Ovary (tissue), 9 donors: ENCODE results near the gene HDLBP. TPM values are rescaled to one million over a fixed set of nuclear protein-coding genes. Genes with fewer than 3 reads are reported as not detected.

Source experiments
- DNase-seq, 5 donors: peaks; one replicate each; pipeline ENCODE4 v3.0.0-alpha.2; 2019 to 2020
- H3K27ac ChIP-seq, 2 donors: fragments of 200-600 bp; one replicate each; pipeline versions ENCODE4 v1.5.1 to v1.8.0; 2019 to 2022
- H3K27me3 ChIP-seq: fragments of 200-600 bp; one replicate; pipeline ENCODE4 v1.8.0; 2022
- H3K36me3 ChIP-seq: fragments of 200-600 bp; sonication (generic); one replicate; pipeline ENCODE4 v1.5.1; 2019
- H3K4me1 ChIP-seq: one replicate; pipeline ENCODE4 v1.8.1; 2013; ENCODE audit warnings: mild to moderate bottlenecking, moderate library complexity; ENCODE audit not compliant: insufficient read depth
- H3K4me3 ChIP-seq: fragments of 200-600 bp; sonication (generic); one replicate; pipeline ENCODE4 v1.5.1; 2017
- H3K9me3 ChIP-seq, 2 donors: fragments of 200-600 bp in 1 of 2; sonication (generic) in 1 of 2; one replicate each; pipeline versions ENCODE4 v1.5.1 to v1.8.1; 2013 to 2019; ENCODE audit warnings: mild to moderate bottlenecking in 1 of 2, moderate library complexity in 1 of 2
- EP300 ChIP-seq: sonication (generic); formaldehyde crosslinking; IDR thresholded peaks from one replicate; pipeline ENCODE4 v1.6.1; 2017; ENCODE audit warnings: antibody characterized with exemption
- POLR2A ChIP-seq: fragments of 450-650 bp; IDR thresholded peaks from one replicate; pipeline ENCODE4 v1.6.1; 2017; ENCODE audit warnings: antibody characterized with exemption, mild to moderate bottlenecking, moderate library complexity
- WGBS, 3 donors: extraction: QIAGEN DNeasy Blood & Tissue Kit in 1 of 3; methylation state at CpG; one replicate each; pipeline versions ENCODE4 v1.1.5 to v1.1.7; 2013 to 2017; 5-methylcytosine and 5-hydroxymethylcytosine counted together
- intact Hi-C, 4 donors: fragments of 100-400 bp; cut with DNase I; formaldehyde crosslinking; loops; one replicate each; pipeline versions ENCODE4 v1.11.0 to v1.15.1; 2022 to 2023
- polyA plus RNA-seq, 2 donors: library from polyadenylated mRNA; stranded (reverse); fragments of 200-250 nt in 1 of 2; fragments of 350-450 nt in 1 of 2; fragmentation: Illumina TruSeq in 1 of 2; extraction: RNeasy Lipid Tissue Mini Kit (QIAGEN cat#74804) in 1 of 2; gene quantifications; one replicate each; pipeline ENCODE4 v1.2.3, GENCODE V29; 2013 to 2014
- total RNA-seq, 7 donors: library from RNA; depleted of rRNA in 2 of 7; stranded (reverse); fragments of >200 nt in 2 of 7; fragmentation: NEBNext Ultra II Directional in 3 of 7; extraction: Animal tissue kit (Norgen Biotek cat#: 25700) in 3 of 7; gene quantifications; one replicate each; pipeline versions ENCODE4 v1.1.0 to v1.2.4, GENCODE V29; 2016 to 2023
- TF ChIP-seq, protein P1 (sequence below), 3 donors: fragments of 450-650 bp in 2 of 3; fragments of 200-600 bp in 1 of 3; IDR thresholded peaks; one replicate each; pipeline versions ENCODE4 v1.5.1 to v1.8.0; 2016 to 2022; ENCODE audit warnings: antibody characterized with exemption in 3 of 3, mild to moderate bottlenecking in 1 of 3
- donor health status: DM: no; HTN: no; CAD: no; lungs with moderate emphysema.
- donor health status: DM: no; HTN: no; CAD: no.
- donor health status: Bipolar disorder and iron deficiency.
- donor health status: DM: yes; HTN: yes; CAD: no.
- donor health status: DM: no; HTN: no; CAD: no.
- donor health status: DM: yes; HTN: yes; CAD: no.

The HDLBP gene
- total and polyA plus RNA-seq, 9 donors, result 145 to 616 (median 359) TPM

DNA sequence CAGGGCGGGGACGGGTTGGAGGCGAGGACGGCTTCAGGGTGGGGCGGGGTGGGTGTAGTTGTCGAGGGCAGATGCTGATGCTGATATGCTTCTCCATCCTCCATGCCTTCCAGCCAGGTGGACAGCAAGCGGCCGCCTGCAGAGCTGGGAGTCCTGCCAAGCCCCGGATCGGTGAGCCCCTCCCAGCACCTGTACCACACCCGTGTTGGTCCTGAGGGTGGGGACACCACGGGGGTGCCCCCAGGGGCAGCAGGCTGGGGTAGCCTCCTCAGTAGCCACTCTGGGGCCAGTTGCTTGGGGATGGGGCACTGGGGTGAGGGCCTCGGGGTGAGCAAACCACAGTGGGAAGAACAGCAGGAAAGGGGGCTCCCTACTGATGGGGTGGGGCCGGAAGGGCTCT is 124.4 kb downstream of the HDLBP start:
- Histone ChIP-seq H3K27ac (no peak overlapping the region), H3K4me1 (no peaks in the 10 kb centered on the region), H3K9me3 (no peaks in the 10 kb centered on the region), H3K36me3 (no peaks in the 10 kb centered on the region), H3K27me3 (no peaks in the 10 kb centered on the region), H3K4me3 (no peak overlapping the region)
- 69 to 78% (median 74%) methylated on average over 12 to 14 of the region's 14 CpGs for WGBS, 3 donors
- intact Hi-C loops, result no loop called here
- no peak for TF ChIP-seq EP300
- TF ChIP-seq POLR2A, result no peak
- TF ChIP-seq, protein P1, sequence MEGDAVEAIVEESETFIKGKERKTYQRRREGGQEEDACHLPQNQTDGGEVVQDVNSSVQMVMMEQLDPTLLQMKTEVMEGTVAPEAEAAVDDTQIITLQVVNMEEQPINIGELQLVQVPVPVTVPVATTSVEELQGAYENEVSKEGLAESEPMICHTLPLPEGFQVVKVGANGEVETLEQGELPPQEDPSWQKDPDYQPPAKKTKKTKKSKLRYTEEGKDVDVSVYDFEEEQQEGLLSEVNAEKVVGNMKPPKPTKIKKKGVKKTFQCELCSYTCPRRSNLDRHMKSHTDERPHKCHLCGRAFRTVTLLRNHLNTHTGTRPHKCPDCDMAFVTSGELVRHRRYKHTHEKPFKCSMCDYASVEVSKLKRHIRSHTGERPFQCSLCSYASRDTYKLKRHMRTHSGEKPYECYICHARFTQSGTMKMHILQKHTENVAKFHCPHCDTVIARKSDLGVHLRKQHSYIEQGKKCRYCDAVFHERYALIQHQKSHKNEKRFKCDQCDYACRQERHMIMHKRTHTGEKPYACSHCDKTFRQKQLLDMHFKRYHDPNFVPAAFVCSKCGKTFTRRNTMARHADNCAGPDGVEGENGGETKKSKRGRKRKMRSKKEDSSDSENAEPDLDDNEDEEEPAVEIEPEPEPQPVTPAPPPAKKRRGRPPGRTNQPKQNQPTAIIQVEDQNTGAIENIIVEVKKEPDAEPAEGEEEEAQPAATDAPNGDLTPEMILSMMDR (IDR thresholded peaks at IDR 0.05), result no peak
- peak in 1 of 5 donors; percentile 14 for DNase-seq

DNA sequence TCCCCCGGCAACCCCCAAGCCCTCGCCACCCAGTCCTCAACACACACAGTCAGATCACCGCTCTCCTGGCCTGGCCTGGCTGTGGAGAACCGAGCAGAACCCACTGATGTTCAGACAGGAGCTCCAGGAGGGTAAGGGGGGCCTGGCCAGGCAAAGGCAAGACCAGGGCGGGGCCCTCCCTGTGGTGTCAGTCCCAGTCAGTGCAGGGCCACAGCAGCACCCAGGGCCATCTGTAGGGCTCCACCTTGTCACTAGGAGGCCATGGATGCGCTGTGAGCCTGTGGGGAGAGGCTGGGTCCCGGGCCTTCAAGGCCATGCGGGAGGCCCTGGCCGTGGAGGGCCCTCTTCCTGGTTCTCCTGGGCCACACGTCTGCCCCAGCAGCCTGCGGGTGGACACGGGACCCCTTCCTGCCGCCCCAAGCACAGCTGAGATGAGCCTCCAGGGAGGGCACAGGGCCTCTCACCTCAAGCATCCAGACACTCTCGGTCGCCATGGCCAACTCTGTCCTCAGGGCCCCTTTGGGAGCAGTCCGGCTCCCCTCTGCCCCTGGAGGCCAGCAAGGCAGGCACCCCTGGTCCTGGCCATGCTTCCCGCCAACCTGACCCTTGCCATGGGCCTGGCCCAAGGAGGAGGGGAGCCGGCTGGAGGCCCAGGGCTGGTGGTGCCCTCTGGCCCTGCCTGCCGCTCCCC is 125.0 kb downstream of the HDLBP start:
- H3K27me3 ChIP-seq, result no peaks in the 10 kb centered on the region
- TF ChIP-seq, protein P1 (IDR thresholded peaks at IDR 0.05), result no peak
- TF ChIP-seq EP300, result no peak
- no peak for TF ChIP-seq POLR2A
- H3K27ac ChIP-seq, result no peak overlapping the region
- H3K9me3 ChIP-seq, result no peaks in the 10 kb centered on the region
- intact Hi-C loops, result no loop called here
- DNase-seq, result peak in 1 of 5 donors; percentile 10
- H3K4me1 ChIP-seq, result no peaks in the 10 kb centered on the region
- no peaks in the 10 kb centered on the region for H3K36me3 ChIP-seq
- WGBS, 3 donors, result 88 to 94% (median 88%) methylated on average over 10 to 19 of the region's 19 CpGs
- no peak overlapping the region for H3K4me3 ChIP-seq

DNA sequence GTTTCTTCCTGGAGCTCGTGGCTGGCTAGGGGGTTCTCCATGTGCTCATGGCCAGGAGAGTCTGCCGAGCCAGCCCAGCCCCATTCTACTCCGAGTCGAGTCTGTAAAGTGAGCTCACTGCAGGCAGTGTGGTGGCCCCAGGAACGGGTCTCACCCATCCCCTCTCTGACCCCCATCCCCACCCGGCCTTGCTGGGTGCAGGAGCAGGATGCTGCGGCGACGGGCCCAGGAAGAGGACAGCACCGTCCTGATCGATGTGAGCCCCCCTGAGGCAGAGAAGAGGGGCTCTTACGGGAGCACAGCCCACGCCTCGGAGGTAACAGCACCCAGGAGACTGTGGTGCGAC is 125.6 kb downstream of the HDLBP start:
- Histone ChIP-seq H3K36me3 (no peaks in the 10 kb centered on the region), H3K4me1 (no peaks in the 10 kb centered on the region), H3K9me3 (no peaks in the 10 kb centered on the region), H3K27ac (no peak overlapping the region), H3K27me3 (no peaks in the 10 kb centered on the region), H3K4me3 (no peak overlapping the region)
- intact Hi-C loops, result no loop called here
- WGBS, 3 donors, result 78 to 88% (median 78%) methylated on average over 14 to 15 of the region's 15 CpGs
- DNase-seq, result peak in 1 of 5 donors; percentile 10
- TF ChIP-seq, protein P1 (IDR thresholded peaks at IDR 0.05), result no peak
- TF ChIP-seq EP300 (no peak), POLR2A (no peak)

DNA sequence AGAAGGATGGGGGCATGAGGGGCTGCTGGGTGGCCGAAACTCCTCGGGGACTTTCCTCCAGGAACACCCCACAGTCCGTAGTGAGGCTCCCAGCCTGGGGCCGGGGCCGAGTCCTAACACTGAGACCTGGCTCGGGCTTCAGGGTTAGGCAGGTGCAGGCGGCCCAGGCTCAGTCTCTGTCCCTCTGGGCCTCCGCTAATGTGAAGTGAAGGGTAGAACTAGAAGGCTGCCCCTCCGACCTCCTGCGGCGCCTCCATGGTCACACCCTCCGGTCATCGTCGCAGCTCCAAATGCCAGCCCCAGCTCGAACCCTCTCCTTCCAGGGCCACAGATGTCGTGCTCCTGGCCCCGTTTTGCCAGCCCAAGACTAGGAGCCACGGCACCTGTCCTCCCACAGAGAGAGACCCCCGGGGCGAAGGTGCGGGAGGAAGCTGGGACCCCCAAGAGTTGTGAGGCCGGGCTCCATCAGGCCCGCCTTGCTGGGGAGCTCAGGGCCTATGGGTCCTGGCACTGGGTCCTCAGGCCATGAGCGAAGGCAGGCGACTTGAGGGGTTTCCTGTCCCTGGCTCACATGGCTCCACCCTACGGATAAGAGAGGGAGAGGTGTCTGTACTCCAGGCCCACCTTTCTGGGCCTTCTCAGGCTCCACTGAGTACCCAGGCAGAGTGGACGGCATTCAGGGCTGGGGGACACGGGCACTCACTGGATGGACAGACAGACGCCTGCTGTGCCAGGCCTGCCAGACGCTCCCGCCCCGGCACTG is 126.2 kb downstream of the HDLBP start:
- no peaks in the 10 kb centered on the region for H3K36me3 ChIP-seq
- no peaks in the 10 kb centered on the region for H3K27me3 ChIP-seq
- no peak for DNase-seq
- no peaks in the 10 kb centered on the region for H3K4me1 ChIP-seq
- 91 to 94% (median 93%) methylated on average over 30 to 32 of the region's 32 CpGs for WGBS, 3 donors
- no peaks in the 10 kb centered on the region for H3K9me3 ChIP-seq
- intact Hi-C loops, result no loop called here
- no peak overlapping the region for H3K4me3 ChIP-seq
- TF ChIP-seq EP300 (no peak), POLR2A (no peak)
- TF ChIP-seq, protein P1 (IDR thresholded peaks at IDR 0.05), result no peak
- no peak overlapping the region for H3K27ac ChIP-seq
